Activated CD4-positive, alpha-beta T cell treated with anti-CD3 and anti-CD28 coated beads, Interleukin-2, amount 10 ng/mL, durations not matched to agents 24 days and 14 days (primary cell): ENCODE data around the gene APOB. TPM values are rescaled to one million over a fixed set of nuclear protein-coding genes. Genes with fewer than 3 reads are reported as not detected.

ENCODE experiments used
- DNase-seq: peaks from one replicate; pipeline ENCODE4 v3.0.0; 2022
- H3K27ac Mint-ChIP-seq: one replicate; pipeline ENCODE4 v1.8.0; 2022; ENCODE audit warnings: mild to moderate bottlenecking, mixed read lengths
- H3K27me3 Mint-ChIP-seq: one replicate; pipeline ENCODE4 v1.8.0; 2022; ENCODE audit warnings: mixed read lengths
- H3K36me3 Mint-ChIP-seq: one replicate; pipeline ENCODE4 v1.8.0; 2022; ENCODE audit warnings: low read depth, mild to moderate bottlenecking, mixed read lengths
- H3K4me1 Mint-ChIP-seq: one replicate; pipeline ENCODE4 v1.8.0; 2021; ENCODE audit warnings: mixed read lengths
- H3K4me3 Mint-ChIP-seq: one replicate; pipeline ENCODE4 v1.8.0; 2022; ENCODE audit warnings: mild to moderate bottlenecking, moderate library complexity, mixed read lengths
- H3K9me3 Mint-ChIP-seq: one replicate; pipeline ENCODE4 v1.8.0; 2021; ENCODE audit warnings: mixed read lengths
- intact Hi-C: fragments of 100-400 bp; cut with micrococcal nuclease; formaldehyde crosslinking; loops from one replicate; pipeline ENCODE4 v1.15.1; 2023
- total RNA-seq: library from RNA; stranded (reverse); gene quantifications from 2 replicates; pipeline ENCODE4 v1.2.3, GENCODE V29; 2022

The APOB gene
- total RNA-seq, 1 donor from 2014 or later = not detected

DNA sequence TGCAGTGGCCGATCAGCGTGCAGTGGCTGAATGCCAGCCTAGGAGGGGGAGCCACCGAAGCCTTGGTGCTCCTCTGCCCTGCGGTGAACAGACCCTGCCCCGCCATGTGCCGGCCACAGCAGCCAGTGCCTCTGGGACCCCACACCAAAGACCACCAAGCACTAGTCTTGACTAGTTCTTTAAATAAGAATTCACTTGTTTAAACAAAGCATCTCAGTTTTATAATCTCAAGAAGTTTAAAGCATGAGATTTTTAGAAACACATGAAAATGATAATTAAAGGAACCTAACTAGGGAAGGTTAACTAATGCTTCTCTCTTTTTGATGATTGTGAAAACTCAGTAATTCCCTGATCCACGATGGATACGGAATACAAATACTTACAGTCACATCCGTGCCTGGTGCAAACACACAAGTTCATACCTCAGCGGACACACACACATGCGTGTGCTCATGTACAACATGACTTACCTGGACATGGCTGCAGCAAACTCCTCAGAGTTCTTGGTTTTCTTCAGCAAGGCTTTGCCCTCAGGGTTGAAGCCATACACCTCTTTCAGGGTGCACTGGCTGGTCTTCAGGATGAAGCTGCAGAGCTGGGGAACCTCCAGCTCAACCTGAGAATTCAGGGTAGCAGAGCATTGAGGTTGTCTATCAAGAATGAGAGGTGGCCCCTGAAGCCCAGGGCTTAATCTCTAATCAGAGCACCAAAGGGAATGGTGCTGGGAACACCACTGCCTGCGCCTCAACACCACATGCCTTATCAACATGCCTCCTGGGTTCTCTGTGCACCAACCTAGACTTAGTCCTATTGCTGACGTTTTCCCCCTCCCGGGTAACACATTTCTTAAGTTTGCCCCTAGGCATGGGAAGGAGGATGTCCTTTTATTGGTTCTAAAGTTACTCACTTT lies 3.1 kb downstream of the APOB start:
- no peak for DNase-seq
- Mint-ChIP-seq H3K9me3 (no peaks in the 10 kb centered on the region), H3K4me1 (peaks cover 4% of the 10 kb centered on the region), H3K4me3 (no peak overlapping the region), H3K27ac (no peak overlapping the region), H3K27me3 (peaks cover 11% of the 10 kb centered on the region), H3K36me3 (no peaks in the 10 kb centered on the region)
- intact Hi-C loops = no loop called here

GRCh38 chr2:21039979-21040467 lies 3.9 kb downstream of the APOB start:
- Mint-ChIP-seq H3K27me3 (peaks cover 11% of the 10 kb centered on the region), H3K36me3 (no peaks in the 10 kb centered on the region), H3K4me1 (peaks cover 4% of the 10 kb centered on the region), H3K27ac (no peak overlapping the region), H3K4me3 (no peak overlapping the region), H3K9me3 (no peaks in the 10 kb centered on the region)
- intact Hi-C loops = no loop called here
- DNase-seq = no peak

DNA sequence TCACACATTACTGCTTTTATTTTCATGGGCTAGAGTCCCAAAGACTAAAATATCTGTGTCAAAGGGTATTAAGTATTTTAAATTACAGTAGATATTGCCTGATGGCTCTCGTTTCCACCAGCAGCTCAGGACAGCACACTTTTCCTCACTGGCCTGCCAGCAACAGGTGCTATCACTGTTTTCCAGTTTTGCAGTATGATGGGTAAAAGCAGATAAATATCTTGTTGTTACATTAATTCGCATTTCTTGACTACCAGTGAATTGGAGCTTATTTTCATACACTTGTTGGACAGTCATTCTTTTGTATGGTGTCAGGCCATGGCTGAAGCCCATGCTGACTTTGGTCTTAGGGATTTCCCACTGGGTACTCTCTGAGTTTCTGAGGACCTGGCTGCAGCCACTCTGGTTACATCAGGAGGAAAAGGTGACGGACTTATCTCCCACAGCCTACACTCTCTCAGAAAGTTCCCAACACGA lies 4.8 kb downstream of the APOB start:
- DNase-seq = no peak
- Mint-ChIP-seq H3K4me1 (peaks cover 4% of the 10 kb centered on the region), H3K27me3 (peaks cover 4% of the 10 kb centered on the region), H3K9me3 (no peaks in the 10 kb centered on the region), H3K36me3 (no peaks in the 10 kb centered on the region), H3K4me3 (no peak overlapping the region), H3K27ac (no peak overlapping the region)
- intact Hi-C loops = no loop called here

DNA sequence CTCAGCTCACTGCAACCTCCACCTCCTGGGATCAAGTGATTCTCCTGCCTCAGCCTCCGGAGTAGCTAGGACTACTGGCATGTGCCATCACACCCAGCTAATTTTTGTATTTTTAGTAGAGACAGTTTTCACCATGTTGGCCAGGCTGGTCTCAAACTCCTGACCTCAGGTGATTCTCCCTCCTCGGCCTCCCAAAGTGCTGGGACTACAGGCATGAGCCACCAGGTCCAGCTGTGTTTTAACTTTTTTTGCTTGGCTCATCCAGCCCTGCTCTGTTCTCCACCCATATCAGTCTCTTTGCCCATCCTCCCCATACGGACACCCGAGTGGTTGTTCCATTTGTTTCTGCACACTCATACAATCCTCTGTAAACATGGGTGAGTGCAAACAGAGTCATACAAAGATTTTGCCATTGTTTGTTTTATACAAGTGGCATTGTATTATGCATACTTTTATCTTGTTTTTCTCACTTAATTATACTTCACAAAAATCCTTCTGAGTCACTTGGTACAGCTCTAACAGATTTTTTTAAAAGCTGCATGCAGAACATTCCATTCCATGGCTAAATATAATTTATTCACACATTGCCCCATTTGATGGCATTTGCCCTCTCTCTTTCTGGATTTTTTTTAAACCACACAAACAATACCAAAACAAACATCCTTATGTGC lies 5.3 kb downstream of the APOB start:
- no peak for DNase-seq
- H3K27ac Mint-ChIP-seq = no peak overlapping the region
- H3K27me3 Mint-ChIP-seq = peaks cover 4% of the 10 kb centered on the region
- no peaks in the 10 kb centered on the region for H3K9me3 Mint-ChIP-seq
- intact Hi-C loops = no loop called here
- H3K36me3 Mint-ChIP-seq = no peaks in the 10 kb centered on the region
- H3K4me1 Mint-ChIP-seq = peaks cover 4% of the 10 kb centered on the region
- no peak overlapping the region for H3K4me3 Mint-ChIP-seq

DNA sequence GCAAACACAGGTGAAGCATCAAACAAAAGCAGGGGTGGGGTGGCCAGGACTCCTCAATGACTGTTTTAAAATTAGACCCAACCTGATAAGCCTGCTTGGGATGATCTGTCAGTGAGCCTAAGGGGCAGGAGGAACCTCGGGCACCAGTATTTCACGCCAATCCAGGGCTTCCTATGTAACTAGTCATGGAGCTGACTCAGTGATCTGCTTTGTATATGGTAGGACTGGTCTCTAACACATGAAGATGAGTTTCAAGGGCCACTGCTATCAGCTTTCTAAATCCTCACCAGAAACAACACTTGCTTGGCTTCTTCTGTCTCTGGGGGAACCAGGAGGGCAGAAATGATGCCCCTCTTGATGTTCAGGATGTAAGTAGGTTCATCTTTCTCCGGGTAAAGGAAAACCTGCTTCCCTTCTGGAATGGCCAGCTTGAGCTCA lies 6.2 kb downstream of the APOB start:
- no peaks in the 10 kb centered on the region for H3K9me3 Mint-ChIP-seq
- no peaks in the 10 kb centered on the region for H3K27me3 Mint-ChIP-seq
- H3K4me1 Mint-ChIP-seq = no peaks in the 10 kb centered on the region
- DNase-seq = no peak
- intact Hi-C loops = no loop called here
- no peak overlapping the region for H3K27ac Mint-ChIP-seq
- no peak overlapping the region for H3K4me3 Mint-ChIP-seq
- no peaks in the 10 kb centered on the region for H3K36me3 Mint-ChIP-seq

DNA sequence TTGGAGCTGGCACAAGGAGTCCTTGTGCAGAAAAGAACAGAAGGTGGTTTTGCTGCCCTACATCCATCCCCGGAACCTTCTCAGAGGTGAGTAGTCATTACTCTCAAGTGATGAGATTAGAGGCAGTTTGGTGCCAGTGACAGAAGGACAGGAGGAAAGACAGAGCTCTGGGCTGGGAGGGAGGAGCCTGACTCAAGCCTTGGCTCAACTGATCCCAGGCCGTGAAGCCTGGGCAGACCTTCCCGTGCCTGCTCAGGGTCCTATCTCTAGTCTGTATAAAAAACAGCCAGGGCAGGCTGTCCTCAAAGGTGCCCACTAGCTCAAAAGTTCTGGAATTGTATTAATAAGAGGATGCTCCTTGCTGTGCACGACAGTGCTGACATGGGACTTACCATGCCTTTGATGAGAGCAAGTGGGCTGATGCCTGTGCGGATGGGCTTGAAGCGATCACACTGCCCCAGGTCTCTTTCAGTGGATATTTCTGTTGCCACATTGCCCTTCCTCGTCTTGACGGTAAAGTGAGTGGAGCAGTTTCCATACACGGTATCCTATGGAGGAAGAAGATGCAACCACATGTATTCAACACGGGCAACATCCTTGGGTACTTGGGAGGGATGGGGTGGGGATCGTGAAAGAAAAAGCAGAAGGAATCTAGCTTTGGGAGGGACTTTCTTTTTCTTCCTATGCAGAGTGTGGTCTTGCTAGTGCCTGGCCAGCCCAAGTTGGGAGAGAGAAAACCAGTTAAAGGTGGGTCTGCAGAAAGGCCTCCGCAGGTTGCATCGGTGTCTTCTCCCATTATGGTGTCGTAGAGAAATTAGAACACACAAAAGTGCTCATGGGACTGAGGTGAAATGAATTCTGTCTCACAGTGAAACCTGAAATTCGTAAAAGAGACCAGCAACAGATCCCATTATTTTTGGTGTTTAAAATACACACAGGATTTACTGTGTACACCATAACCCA lies 6.9 kb downstream of the APOB start:
- Mint-ChIP-seq H3K4me3 (no peak overlapping the region), H3K27me3 (no peaks in the 10 kb centered on the region), H3K36me3 (no peaks in the 10 kb centered on the region), H3K4me1 (no peaks in the 10 kb centered on the region), H3K27ac (no peak overlapping the region), H3K9me3 (no peaks in the 10 kb centered on the region)
- intact Hi-C loops = no loop called here
- no peak for DNase-seq

GRCh38 chr2:21035974-21036707 lies 7.7 kb downstream of the APOB start:
- Mint-ChIP-seq H3K27me3 (no peaks in the 10 kb centered on the region), H3K36me3 (no peaks in the 10 kb centered on the region), H3K9me3 (no peaks in the 10 kb centered on the region), H3K27ac (no peak overlapping the region), H3K4me1 (no peaks in the 10 kb centered on the region), H3K4me3 (no peak overlapping the region)
- intact Hi-C loops = no loop called here
- DNase-seq = no peak

DNA sequence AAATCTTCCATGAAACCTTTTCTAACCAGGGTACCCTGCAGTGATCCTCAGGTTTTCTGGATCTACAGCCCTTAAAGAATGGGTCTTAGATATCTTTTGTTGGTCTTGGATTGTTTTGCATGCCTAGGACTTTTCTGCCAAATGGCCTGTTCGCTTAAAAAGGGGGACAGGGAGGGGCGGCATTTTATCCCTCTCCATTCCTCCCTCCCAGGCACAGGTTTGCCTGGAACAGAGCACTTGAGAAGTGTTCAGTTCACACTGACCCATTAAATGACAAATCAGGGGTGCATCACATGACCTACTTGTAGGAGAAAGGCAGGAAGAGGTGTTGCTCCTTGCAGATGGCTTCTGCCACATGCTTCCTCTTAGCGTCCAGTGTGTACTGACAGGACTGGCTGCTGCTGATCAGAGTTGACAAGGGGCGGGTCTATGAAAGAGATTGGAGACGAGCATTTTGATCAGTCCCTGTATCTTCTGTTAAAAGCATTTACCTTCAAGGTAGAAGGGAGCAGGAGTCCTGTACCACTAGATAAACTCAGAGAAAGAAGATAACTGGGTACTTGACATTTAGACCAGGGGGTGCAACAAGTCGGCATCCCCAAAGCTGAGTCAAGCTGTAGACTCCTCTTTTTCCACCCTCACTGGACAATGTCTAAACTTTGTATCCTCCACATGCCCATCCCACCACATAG lies 8.4 kb downstream of the APOB start:
- Mint-ChIP-seq H3K4me3 (no peak overlapping the region), H3K27me3 (no peaks in the 10 kb centered on the region), H3K9me3 (no peaks in the 10 kb centered on the region), H3K27ac (no peak overlapping the region), H3K4me1 (no peaks in the 10 kb centered on the region), H3K36me3 (no peaks in the 10 kb centered on the region)
- intact Hi-C loops = no loop called here
- DNase-seq = no peak

DNA sequence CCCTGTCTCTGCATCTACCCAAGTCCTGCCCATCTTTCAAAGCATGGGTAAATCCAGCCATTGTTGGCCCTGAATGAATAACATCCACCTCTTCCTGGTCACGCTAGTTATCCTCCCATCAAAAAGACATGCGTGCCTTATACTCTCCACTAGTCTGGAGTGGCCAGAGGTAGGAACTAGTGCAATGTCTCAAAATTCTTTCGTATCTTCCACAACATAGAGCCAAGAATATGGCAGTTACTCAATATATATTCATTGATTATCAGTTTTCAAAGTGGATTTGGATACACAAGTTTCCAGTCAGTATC lies 8.9 kb downstream of the APOB start:
- DNase-seq = no peak

DNA sequence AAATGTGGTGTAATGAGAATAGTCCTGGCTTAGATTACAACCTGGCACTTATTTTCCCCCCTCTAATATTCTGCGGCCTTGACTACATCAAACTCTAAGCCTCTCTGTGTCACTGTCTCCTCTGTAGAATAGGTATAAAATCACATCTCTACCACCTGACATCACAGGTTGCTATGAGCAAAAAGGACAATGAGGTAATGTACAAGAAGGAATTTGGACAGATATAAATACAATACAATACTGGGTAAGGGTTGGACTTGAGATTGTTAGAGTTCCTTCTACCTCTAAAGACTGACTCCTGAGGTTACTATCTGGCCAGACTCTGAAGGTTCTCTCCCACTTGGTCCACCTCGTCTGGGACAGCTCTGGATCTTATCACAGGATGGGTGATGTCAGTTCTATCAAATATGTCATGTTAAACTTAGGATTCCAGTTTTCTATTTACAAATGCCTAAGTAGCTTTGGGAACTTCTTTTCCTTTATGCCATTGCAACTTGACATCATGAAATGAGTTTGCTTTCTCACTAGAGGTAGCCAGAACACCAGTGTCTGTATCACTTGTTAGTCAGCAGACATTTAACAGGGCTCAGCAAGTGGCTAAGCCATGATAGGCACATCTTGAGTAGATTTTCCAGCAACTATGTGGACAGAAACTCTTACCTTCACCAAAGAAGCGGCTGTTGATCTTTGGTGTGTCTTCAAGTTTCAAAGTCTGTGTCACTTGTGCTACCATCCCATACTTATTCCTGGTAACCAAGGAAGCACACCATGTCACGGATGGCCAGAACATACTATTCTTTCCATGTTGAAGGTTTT lies 9.5 kb downstream of the APOB start:
- Mint-ChIP-seq H3K36me3 (no peaks in the 10 kb centered on the region), H3K9me3 (no peaks in the 10 kb centered on the region), H3K27me3 (no peaks in the 10 kb centered on the region), H3K4me1 (no peaks in the 10 kb centered on the region), H3K4me3 (no peak overlapping the region), H3K27ac (no peak overlapping the region)
- DNase-seq = no peak
- intact Hi-C loops = no loop called here

More for the DNA sequence above, 8.9 kb downstream of the APOB start:
- no peaks in the 10 kb centered on the region for H3K9me3 Mint-ChIP-seq
- H3K27me3 Mint-ChIP-seq = no peaks in the 10 kb centered on the region
- no peaks in the 10 kb centered on the region for H3K36me3 Mint-ChIP-seq
- no peak overlapping the region for H3K27ac Mint-ChIP-seq
- H3K4me3 Mint-ChIP-seq = no peak overlapping the region
- intact Hi-C loops = no loop called here
- no peaks in the 10 kb centered on the region for H3K4me1 Mint-ChIP-seq

- H3K27me3 Mint-ChIP-seq = no peaks in the 10 kb centered on the region
- H3K4me3 Mint-ChIP-seq = no peak overlapping the region
- H3K4me1 Mint-ChIP-seq = no peaks in the 10 kb centered on the region
- H3K27ac Mint-ChIP-seq = no peak overlapping the region
- no peak for DNase-seq
- H3K36me3 Mint-ChIP-seq = no peaks in the 10 kb centered on the region
- intact Hi-C loops = no loop called here
- no peaks in the 10 kb centered on the region for H3K9me3 Mint-ChIP-seq
These were observed 10.4 kb downstream of the APOB start for GRCh38 chr2:21033237-21034155.
